Measurements from ENCODE around the gene THAP4.

- TF ChIP-seq MYBL2 (CRISPR knock-in tag; IDR thresholded peaks at IDR 0.05) (no peak), CTCF (IDR thresholded peaks at IDR 0.05) (no peak), JUN (CRISPR knock-in tag; IDR thresholded peaks at IDR 0.05) (no peak), ATF2 (CRISPR knock-in tag; IDR thresholded peaks at IDR 0.05; ENCODE audit: borderline replicate concordance, low read depth) (no peak), E2F5 (CRISPR knock-in tag; IDR thresholded peaks at IDR 0.05) (no peak)
Measured at GRCh38 chr2:241555711-241556110, 81.2 kb downstream of the THAP4 start.

Measured in WTC11 (cell line).